Measurements from ENCODE around the gene NEK9.

Gene NEK9

GRCh38 chr14:75083271-75083670, 43.6 kb downstream of the NEK9 start:
- Histone ChIP-seq H3K4me3 (IDR thresholded peaks at IDR 0.05; ENCODE audit: insufficient read depth, low read depth, low read length) (no peak overlapping the region), H3K36me3 (ENCODE audit: insufficient read depth) (no peaks in the 10 kb centered on the region), H3K27ac (no peak overlapping the region), H2AFZ (ENCODE audit: low read depth) (no peak overlapping the region), H3K27me3 (ENCODE audit: insufficient read depth, low read depth) (no peaks in the 10 kb centered on the region), H3K79me2 (ENCODE audit: insufficient read depth, low read depth) (no peaks in the 10 kb centered on the region), H3K4me2 (no peak overlapping the region), H4K20me1 (ENCODE audit: insufficient read depth) (no peaks in the 10 kb centered on the region), H3K9ac (no peak overlapping the region), H3K4me1 (ENCODE audit: low read depth, poor library complexity, severe bottlenecking) (no peaks in the 10 kb centered on the region)
- TF ChIP-seq CTCF (conservative IDR thresholded peaks at IDR 0.05; ENCODE audit: low read depth, low read length), result no peak

- Histone ChIP-seq H3K79me2 (ENCODE audit: insufficient read depth, low read depth) (no peaks in the 10 kb centered on the region), H3K27ac (no peak overlapping the region), H3K4me1 (ENCODE audit: low read depth, poor library complexity, severe bottlenecking) (no peaks in the 10 kb centered on the region), H3K9ac (no peak overlapping the region), H3K27me3 (ENCODE audit: insufficient read depth, low read depth) (no peaks in the 10 kb centered on the region), H3K4me3 (IDR thresholded peaks at IDR 0.05; ENCODE audit: insufficient read depth, low read depth, low read length) (no peak overlapping the region), H2AFZ (ENCODE audit: low read depth) (no peak overlapping the region), H3K4me2 (no peak overlapping the region), H4K20me1 (ENCODE audit: insufficient read depth) (no peaks in the 10 kb centered on the region), H3K36me3 (ENCODE audit: insufficient read depth) (no peaks in the 10 kb centered on the region)
- no peak for TF ChIP-seq CTCF (conservative IDR thresholded peaks at IDR 0.05; ENCODE audit: low read depth, low read length)
Measured at GRCh38 chr14:75081660-75082229, 45.1 kb downstream of the NEK9 start.

- no peaks in the 10 kb centered on the region for H3K36me3 ChIP-seq (ENCODE audit: insufficient read depth)
- no peak overlapping the region for H3K9ac ChIP-seq
- no peak overlapping the region for H2AFZ ChIP-seq (ENCODE audit: low read depth)
- no peaks in the 10 kb centered on the region for H3K27me3 ChIP-seq (ENCODE audit: insufficient read depth, low read depth)
- H3K4me2 ChIP-seq, result no peak overlapping the region
- H3K79me2 ChIP-seq (ENCODE audit: insufficient read depth, low read depth), result no peaks in the 10 kb centered on the region
- no peak overlapping the region for H3K4me3 ChIP-seq (IDR thresholded peaks at IDR 0.05; ENCODE audit: insufficient read depth, low read depth, low read length)
- H3K4me1 ChIP-seq (ENCODE audit: low read depth, poor library complexity, severe bottlenecking), result no peaks in the 10 kb centered on the region
- H4K20me1 ChIP-seq (ENCODE audit: insufficient read depth), result no peaks in the 10 kb centered on the region
- no peak for TF ChIP-seq CTCF (conservative IDR thresholded peaks at IDR 0.05; ENCODE audit: low read depth, low read length)
- H3K27ac ChIP-seq, result no peak overlapping the region
Measured at GRCh38 chr14:75079521-75079920, 47.3 kb downstream of the NEK9 start.

GRCh38 chr14:75077794-75078193, 49.1 kb downstream of the NEK9 start:
- Histone ChIP-seq H2AFZ (ENCODE audit: low read depth) (no peak overlapping the region), H3K27me3 (ENCODE audit: insufficient read depth, low read depth) (no peaks in the 10 kb centered on the region)

More at GRCh38 chr14:75077794-75078193, 49.1 kb downstream of the NEK9 start:
- Histone ChIP-seq H3K4me2 (no peak overlapping the region), H3K27ac (no peak overlapping the region), H3K36me3 (ENCODE audit: insufficient read depth) (no peaks in the 10 kb centered on the region), H3K9ac (no peak overlapping the region), H4K20me1 (ENCODE audit: insufficient read depth) (no peaks in the 10 kb centered on the region), H3K79me2 (ENCODE audit: insufficient read depth, low read depth) (no peaks in the 10 kb centered on the region), H3K4me3 (IDR thresholded peaks at IDR 0.05; ENCODE audit: insufficient read depth, low read depth, low read length) (no peak overlapping the region), H3K4me1 (ENCODE audit: low read depth, poor library complexity, severe bottlenecking) (no peaks in the 10 kb centered on the region)
- TF ChIP-seq CTCF (conservative IDR thresholded peaks at IDR 0.05; ENCODE audit: low read depth, low read length), result no peak

Measured in KMS-11 (cell line).